Smooth muscle cell (in vitro differentiated cells): Measurements from ENCODE around the gene GLE1. TPM values are rescaled to one million over a fixed set of nuclear protein-coding genes. Genes with fewer than 3 reads are reported as not detected.

ENCODE experiments used
- DNase-seq: peaks from one replicate; lab custom pipeline; 2025; ENCODE audit not compliant: unreplicated experiment; lab: John Stamatoyannopoulos, UW
- H2AFZ ChIP-seq: fragments of 200-600 bp; sonication (generic); 2 replicates; pipeline ENCODE4 v1.6.0; 2016; ENCODE audit warnings: antibody characterized with exemption, low read depth, mild to moderate bottlenecking
- H3F3A ChIP-seq: fragments of 200-600 bp; sonication (generic); 2 replicates; pipeline ENCODE4 v1.6.0; 2017; ENCODE audit warnings: antibody characterized with exemption, low read depth
- H3K27ac ChIP-seq: fragments of 200-600 bp; sonication (generic); 2 replicates; pipeline ENCODE4 v1.5.1; 2016; ENCODE audit warnings: low read depth, mild to moderate bottlenecking
- H3K27me3 ChIP-seq: fragments of 200-600 bp; sonication (generic); 2 replicates; pipeline ENCODE4 v1.6.1; 2016; ENCODE audit warnings: low read depth, mild to moderate bottlenecking
- H3K36me3 ChIP-seq: fragments of 200-600 bp; sonication (generic); 2 replicates; pipeline ENCODE4 v1.5.1; 2016; ENCODE audit warnings: low read depth
- H3K4me1 ChIP-seq: fragments of 200-600 bp; sonication (generic); 2 replicates; pipeline ENCODE4 v1.5.1; 2016; ENCODE audit warnings: low read depth
- H3K4me2 ChIP-seq: fragments of 200-600 bp; sonication (generic); 2 replicates; pipeline ENCODE4 v1.6.0; 2016; ENCODE audit warnings: mild to moderate bottlenecking
- H3K4me3 ChIP-seq: fragments of 200-600 bp; sonication (generic); 2 replicates; pipeline ENCODE4 v1.5.1; 2016; ENCODE audit warnings: mild to moderate bottlenecking
- H3K79me2 ChIP-seq: fragments of 200-600 bp; sonication (generic); 2 replicates; pipeline ENCODE4 v1.6.0; 2016; ENCODE audit warnings: low read depth, mild to moderate bottlenecking
- H3K9ac ChIP-seq: fragments of 200-600 bp; sonication (generic); 2 replicates; pipeline ENCODE4 v1.6.0; 2016; ENCODE audit warnings: low read depth
- H3K9me3 ChIP-seq: fragments of 200-600 bp; sonication (generic); replicated peaks from 2 replicates; pipeline ENCODE4 v1.5.1; 2016; ENCODE audit warnings: low read depth
- H4K20me1 ChIP-seq: fragments of 200-600 bp; sonication (generic); 2 replicates; pipeline ENCODE4 v1.6.0; 2016; ENCODE audit warnings: low read depth
- CTCF ChIP-seq: fragments of 200-600 bp; sonication (generic); IDR thresholded peaks from 2 replicates; pipeline ENCODE4 v1.5.1; 2017; ENCODE audit warnings: borderline replicate concordance, mild to moderate bottlenecking, antibody characterized with exemption; ENCODE audit not compliant: insufficient read depth, poor library complexity, severe bottlenecking
- WGBS: methylation state at CpG from one replicate; pipeline ENCODE4 v1.1.7; 2016; ENCODE audit warnings: low lambda C conversion rate; 5-methylcytosine and 5-hydroxymethylcytosine counted together
- polyA plus RNA-seq: library from polyadenylated mRNA; unstranded; fragments of >200 nt; fragmentation: Nextera tagmentation; extraction: Ambion mirVana; gene quantifications from 2 replicates; pipeline ENCODE4 v1.2.1, GENCODE V29; 2016
- total RNA-seq: library from RNA; depleted of rRNA; stranded (reverse); fragments of >200 nt; gene quantifications from 2 replicates; pipeline ENCODE4 v1.2.3, GENCODE V29; 2014

Gene GLE1
- total and polyA plus RNA-seq, 2 experiments from 2014 or later = 11.8 to 14.1 TPM

- WGBS = under 1% methylated on average over 24 of the region's 81 CpGs
- no peak within 1 kb of the TSS for H2AFZ ChIP-seq
- no peak for TF ChIP-seq CTCF
- H3K79me2 ChIP-seq = peaks cover 41% of the 10 kb centered on the region
- no peaks in the 10 kb centered on the region for H3K36me3 ChIP-seq
- peak within 1 kb of the TSS; percentile 81 for H3K27ac ChIP-seq
- H3K4me2 ChIP-seq = peak within 1 kb of the TSS; percentile 94
- DNase-seq = peak; percentile 90
- H3K27me3 ChIP-seq = no peaks in the 10 kb centered on the region
- H3K4me1 ChIP-seq = peaks cover 39% of the 10 kb centered on the region
- H3F3A ChIP-seq = peaks cover 22% of the 10 kb centered on the region
- H3K4me3 ChIP-seq = peak within 1 kb of the TSS; percentile 92
- H3K9me3 ChIP-seq = no peaks in the 10 kb centered on the region
- H3K9ac ChIP-seq = peak within 1 kb of the TSS; percentile 93
- peaks cover 44% of the 10 kb centered on the region for H4K20me1 ChIP-seq
Measured at GRCh38 chr9:128552153-128552743, 47.7 kb downstream of the GLE1 start, which contains the start of gene SPTAN1. Gene SPTAN1 (plus strand): TSS chr9:128552587. CDS start chr9:128566741, 14,154 bp downstream.

- peaks cover 49% of the 10 kb centered on the region for H4K20me1 ChIP-seq
- under 1% methylated on average over 17 of the region's 59 CpGs for WGBS
- no peaks in the 10 kb centered on the region for H3K27me3 ChIP-seq
- H3K9me3 ChIP-seq = no peaks in the 10 kb centered on the region
- peaks cover 46% of the 10 kb centered on the region for H3K79me2 ChIP-seq
- DNase-seq = peak; percentile 69
- peak overlapping the region; percentile 81 for H3K27ac ChIP-seq
- peaks cover 25% of the 10 kb centered on the region for H3F3A ChIP-seq
- peak overlapping the region; percentile 92 for H3K4me3 ChIP-seq
- H3K4me2 ChIP-seq = peak overlapping the region; percentile 94
- no peak overlapping the region for H2AFZ ChIP-seq
- peaks cover 39% of the 10 kb centered on the region for H3K4me1 ChIP-seq
- H3K36me3 ChIP-seq = no peaks in the 10 kb centered on the region
- peak overlapping the region; percentile 93 for H3K9ac ChIP-seq
- no peak for TF ChIP-seq CTCF
Measured at GRCh38 chr9:128552744-128553440, 48.4 kb downstream of the GLE1 start.

- Histone ChIP-seq H2AFZ (no peak overlapping the region), H3K36me3 (no peaks in the 10 kb centered on the region), H3F3A (peaks cover 32% of the 10 kb centered on the region), H3K27ac (peak overlapping the region; percentile 81), H3K9me3 (no peaks in the 10 kb centered on the region), H3K9ac (peak overlapping the region; percentile 93), H4K20me1 (peaks cover 57% of the 10 kb centered on the region), H3K79me2 (peaks cover 52% of the 10 kb centered on the region), H3K27me3 (no peaks in the 10 kb centered on the region), H3K4me3 (peak overlapping the region; percentile 92), H3K4me2 (peak overlapping the region; percentile 94), H3K4me1 (peaks cover 46% of the 10 kb centered on the region)
- no peak for DNase-seq
- no peak for TF ChIP-seq CTCF
- 38% methylated on average over 6 of the region's 6 CpGs for WGBS
Measured at GRCh38 chr9:128553728-128554127, 49.2 kb downstream of the GLE1 start.
